M059J (cell line): Measurements from ENCODE around the gene ARHGEF11. TPM values are rescaled to one million over a fixed set of nuclear protein-coding genes. Genes with fewer than 3 reads are reported as not detected.

Experiments
- DNase-seq: peaks from one replicate; pipeline ENCODE4 v3.0.0-alpha.2; 2012; ENCODE audit warnings: low read depth
- total RNA-seq: library from RNA; depleted of rRNA; stranded (reverse); fragments of >200 nt; shearing (Covaris generic); gene quantifications from 2 replicates; pipeline ENCODE4 v1.2.3, GENCODE V29; 2014

Gene ARHGEF11
- total RNA-seq, 1 experiment from 2014 or later: 17.1 TPM

GRCh38 chr1:156953571-156953970 is 92.0 kb downstream of the ARHGEF11 start:
- DNase-seq: no peak

GRCh38 chr1:156951371-156951770 is 94.2 kb downstream of the ARHGEF11 start:
- no peak for DNase-seq

GRCh38 chr1:156949127-156949526 is 96.4 kb downstream of the ARHGEF11 start:
- DNase-seq: no peak

GRCh38 chr1:156948708-156949107 is 96.8 kb downstream of the ARHGEF11 start:
- DNase-seq: no peak

- DNase-seq: no peak
These were observed 97.6 kb downstream of the ARHGEF11 start for GRCh38 chr1:156947818-156948525.

- DNase-seq: no peak
These were observed 98.4 kb downstream of the ARHGEF11 start for GRCh38 chr1:156947127-156947526.

- no peak for DNase-seq
These were observed 99.5 kb downstream of the ARHGEF11 start for GRCh38 chr1:156945881-156946661.

- DNase-seq: no peak
These were observed 100.7 kb downstream of the ARHGEF11 start for GRCh38 chr1:156944848-156945247.

- no peak for DNase-seq
These were observed 101.3 kb downstream of the ARHGEF11 start for GRCh38 chr1:156944268-156944667.

GRCh38 chr1:156943756-156944155 is 101.8 kb downstream of the ARHGEF11 start:
- no peak for DNase-seq

GRCh38 chr1:156942576-156942975 is 103.0 kb downstream of the ARHGEF11 start:
- no peak for DNase-seq

- no peak for DNase-seq
These were observed 103.4 kb downstream of the ARHGEF11 start for GRCh38 chr1:156942176-156942575.

GRCh38 chr1:156941675-156942074 is 103.9 kb downstream of the ARHGEF11 start:
- no peak for DNase-seq

- no peak for DNase-seq
These were observed 105.7 kb downstream of the ARHGEF11 start for GRCh38 chr1:156939786-156940334.

- DNase-seq: no peak
These were observed 106.7 kb downstream of the ARHGEF11 start for GRCh38 chr1:156938813-156939212.

GRCh38 chr1:156937883-156938282 is 107.7 kb downstream of the ARHGEF11 start:
- DNase-seq: no peak

GRCh38 chr1:156936721-156937220 is 108.8 kb downstream of the ARHGEF11 start:
- no peak for DNase-seq

- no peak for DNase-seq
These were observed 109.4 kb downstream of the ARHGEF11 start for GRCh38 chr1:156936191-156936590.

- DNase-seq: no peak
These were observed 109.9 kb downstream of the ARHGEF11 start for GRCh38 chr1:156935505-156936128.

- no peak for DNase-seq
These were observed 112.4 kb downstream of the ARHGEF11 start for GRCh38 chr1:156933136-156933535.

GRCh38 chr1:156931974-156932710 is 113.4 kb downstream of the ARHGEF11 start:
- no peak for DNase-seq
